ENCODE data around the gene ZNF705A. TPM values are rescaled to one million over a fixed set of nuclear protein-coding genes. Genes with fewer than 3 reads are reported as not detected.
"Not testable (repeated sequence)": the region's sequence is repeated elsewhere in the genome, so short reads cannot be mapped to it uniquely, and the experiment has no call there.

Gene ZNF705A
- total RNA-seq, 1 experiment from 2014 or later: not detected

GRCh38 chr12:8218711-8219382 is 62.0 kb downstream of the ZNF705A start:
- not testable (repeated sequence) for H3K36me3 ChIP-seq (ENCODE audit: insufficient read depth, low read length); H3K27ac ChIP-seq (ENCODE audit: low read length); H3K9me2 ChIP-seq (replicated peaks; ENCODE audit: insufficient read depth, low read length); H2AFZ ChIP-seq (ENCODE audit: low read length); H3K4me3 ChIP-seq (ENCODE audit: low read length); H3K27me3 ChIP-seq (ENCODE audit: low read length); H3K79me2 ChIP-seq (ENCODE audit: low read length); H4K20me1 ChIP-seq (ENCODE audit: insufficient read depth, low read depth, low read length); H3K9me3 ChIP-seq (ENCODE audit: low read length); H3K4me2 ChIP-seq (ENCODE audit: low read depth, low read length, poor library complexity, severe bottlenecking); H3K4me1 ChIP-seq (ENCODE audit: low read length); H3K9ac ChIP-seq (ENCODE audit: low read length); DNase-seq

- H3K9me3 ChIP-seq (ENCODE audit: low read length); H2AFZ ChIP-seq (ENCODE audit: low read length); H3K4me2 ChIP-seq (ENCODE audit: low read depth, low read length, poor library complexity, severe bottlenecking); H3K79me2 ChIP-seq (ENCODE audit: low read length); H3K27ac ChIP-seq (ENCODE audit: low read length); H4K20me1 ChIP-seq (ENCODE audit: insufficient read depth, low read depth, low read length); H3K4me1 ChIP-seq (ENCODE audit: low read length); H3K36me3 ChIP-seq (ENCODE audit: insufficient read depth, low read length); H3K9me2 ChIP-seq (replicated peaks; ENCODE audit: insufficient read depth, low read length); H3K27me3 ChIP-seq (ENCODE audit: low read length); H3K4me3 ChIP-seq (ENCODE audit: low read length); H3K9ac ChIP-seq (ENCODE audit: low read length); DNase-seq: not testable (repeated sequence)
Measured at GRCh38 chr12:8221375-8221774, 64.6 kb downstream of the ZNF705A start.

- H3K4me3 ChIP-seq (ENCODE audit: low read length); H3K9ac ChIP-seq (ENCODE audit: low read length); DNase-seq; H3K9me2 ChIP-seq (replicated peaks; ENCODE audit: insufficient read depth, low read length); H2AFZ ChIP-seq (ENCODE audit: low read length); H3K36me3 ChIP-seq (ENCODE audit: insufficient read depth, low read length); H4K20me1 ChIP-seq (ENCODE audit: insufficient read depth, low read depth, low read length); H3K4me1 ChIP-seq (ENCODE audit: low read length); H3K79me2 ChIP-seq (ENCODE audit: low read length); H3K27ac ChIP-seq (ENCODE audit: low read length); H3K4me2 ChIP-seq (ENCODE audit: low read depth, low read length, poor library complexity, severe bottlenecking); H3K9me3 ChIP-seq (ENCODE audit: low read length); H3K27me3 ChIP-seq (ENCODE audit: low read length): not testable (repeated sequence)
Measured at GRCh38 chr12:8221844-8222243, 65.0 kb downstream of the ZNF705A start.

- H3K9me2 ChIP-seq (replicated peaks; ENCODE audit: insufficient read depth, low read length); H3K27me3 ChIP-seq (ENCODE audit: low read length); H3K4me1 ChIP-seq (ENCODE audit: low read length); H3K36me3 ChIP-seq (ENCODE audit: insufficient read depth, low read length); H3K4me2 ChIP-seq (ENCODE audit: low read depth, low read length, poor library complexity, severe bottlenecking); H4K20me1 ChIP-seq (ENCODE audit: insufficient read depth, low read depth, low read length); DNase-seq; H3K9me3 ChIP-seq (ENCODE audit: low read length); H3K79me2 ChIP-seq (ENCODE audit: low read length); H3K27ac ChIP-seq (ENCODE audit: low read length); H2AFZ ChIP-seq (ENCODE audit: low read length); H3K4me3 ChIP-seq (ENCODE audit: low read length); H3K9ac ChIP-seq (ENCODE audit: low read length): not testable (repeated sequence)
Measured at GRCh38 chr12:8222303-8222702, 65.5 kb downstream of the ZNF705A start.

- not testable (repeated sequence) for H3K79me2 ChIP-seq (ENCODE audit: low read length); H3K4me3 ChIP-seq (ENCODE audit: low read length); H2AFZ ChIP-seq (ENCODE audit: low read length); H3K4me1 ChIP-seq (ENCODE audit: low read length); H3K4me2 ChIP-seq (ENCODE audit: low read depth, low read length, poor library complexity, severe bottlenecking); H3K36me3 ChIP-seq (ENCODE audit: insufficient read depth, low read length); DNase-seq; H3K9me2 ChIP-seq (replicated peaks; ENCODE audit: insufficient read depth, low read length); H3K9ac ChIP-seq (ENCODE audit: low read length); H3K27me3 ChIP-seq (ENCODE audit: low read length); H3K27ac ChIP-seq (ENCODE audit: low read length); H3K9me3 ChIP-seq (ENCODE audit: low read length); H4K20me1 ChIP-seq (ENCODE audit: insufficient read depth, low read depth, low read length)
Measured at GRCh38 chr12:8223646-8224045, 66.8 kb downstream of the ZNF705A start.

GRCh38 chr12:8224782-8225181 is 68.0 kb downstream of the ZNF705A start:
- DNase-seq: peak; percentile 32
- not testable (repeated sequence) for H3K27ac ChIP-seq (ENCODE audit: low read length); H3K9ac ChIP-seq (ENCODE audit: low read length)

GRCh38 chr12:8226355-8226754 is 69.5 kb downstream of the ZNF705A start:
- H3K27me3 ChIP-seq (ENCODE audit: low read length): no peaks in the 10 kb centered on the region
- peak; percentile 24 for DNase-seq
- no peaks in the 10 kb centered on the region for H3K9me2 ChIP-seq (replicated peaks; ENCODE audit: insufficient read depth, low read length)
- H3K4me2 ChIP-seq (ENCODE audit: low read depth, low read length, poor library complexity, severe bottlenecking): no peak overlapping the region
- H2AFZ ChIP-seq (ENCODE audit: low read length): no peak overlapping the region
- H3K9me3 ChIP-seq (ENCODE audit: low read length): no peaks in the 10 kb centered on the region
- no peak overlapping the region for H3K9ac ChIP-seq (ENCODE audit: low read length)
- no peak overlapping the region for H3K4me3 ChIP-seq (ENCODE audit: low read length)
- no peaks in the 10 kb centered on the region for H3K4me1 ChIP-seq (ENCODE audit: low read length)
- H3K36me3 ChIP-seq (ENCODE audit: insufficient read depth, low read length): no peaks in the 10 kb centered on the region
- no peak overlapping the region for H3K27ac ChIP-seq (ENCODE audit: low read length)
- no peaks in the 10 kb centered on the region for H4K20me1 ChIP-seq (ENCODE audit: insufficient read depth, low read depth, low read length)
- H3K79me2 ChIP-seq (ENCODE audit: low read length): no peaks in the 10 kb centered on the region

More at GRCh38 chr12:8224782-8225181, 68.0 kb downstream of the ZNF705A start:
- H3K79me2 ChIP-seq (ENCODE audit: low read length); H3K9me3 ChIP-seq (ENCODE audit: low read length); H3K4me1 ChIP-seq (ENCODE audit: low read length); H3K36me3 ChIP-seq (ENCODE audit: insufficient read depth, low read length); H3K4me2 ChIP-seq (ENCODE audit: low read depth, low read length, poor library complexity, severe bottlenecking); H4K20me1 ChIP-seq (ENCODE audit: insufficient read depth, low read depth, low read length); H2AFZ ChIP-seq (ENCODE audit: low read length); H3K27me3 ChIP-seq (ENCODE audit: low read length); H3K4me3 ChIP-seq (ENCODE audit: low read length); H3K9me2 ChIP-seq (replicated peaks; ENCODE audit: insufficient read depth, low read length): not testable (repeated sequence)

- not testable (repeated sequence) for H2AFZ ChIP-seq (ENCODE audit: low read length); H3K4me3 ChIP-seq (ENCODE audit: low read length); H3K9ac ChIP-seq (ENCODE audit: low read length)
Measured at GRCh38 chr12:8226992-8227731, 70.3 kb downstream of the ZNF705A start, which contains the start of gene FAM90A1. FAM90A1 (minus strand) TSS chr12:8227618; CDS start chr12:8224832, 2,786 bp downstream.

More at GRCh38 chr12:8226992-8227731, 70.3 kb downstream of the ZNF705A start, which contains the start of gene FAM90A1:
- H3K9me3 ChIP-seq (ENCODE audit: low read length); H3K36me3 ChIP-seq (ENCODE audit: insufficient read depth, low read length); H3K27me3 ChIP-seq (ENCODE audit: low read length); H4K20me1 ChIP-seq (ENCODE audit: insufficient read depth, low read depth, low read length); H3K4me2 ChIP-seq (ENCODE audit: low read depth, low read length, poor library complexity, severe bottlenecking); H3K79me2 ChIP-seq (ENCODE audit: low read length); H3K27ac ChIP-seq (ENCODE audit: low read length); H3K4me1 ChIP-seq (ENCODE audit: low read length); H3K9me2 ChIP-seq (replicated peaks; ENCODE audit: insufficient read depth, low read length): not testable (repeated sequence)
- peak; percentile 20 for DNase-seq

Measured in Karpas-422 (cell line).